Stimulated activated CD8-positive, alpha-beta memory T cell treated with anti-CD3 and anti-CD28 coated beads, Interleukin-12 subunit alpha, Interleukin-12 subunit beta, amount 100 ng/mL, for 24 hours (primary cell): Measurements from ENCODE around the gene KCNN3.
"Not testable (repeated sequence)": the region's sequence is repeated elsewhere in the genome, so short reads cannot be mapped to it uniquely, and the experiment has no call there.

Experiments
- DNase-seq: peaks from one replicate; pipeline ENCODE4 v3.0.0-alpha.2; 2020; ENCODE audit errors: extremely low read depth

KCNN3 gene

GRCh38 chr1:154870115-154870571 lies at the start of gene KCNN3:
KCNN3 (minus strand) TSS chr1:154870281; CDS start chr1:154869964, 317 bp downstream.
- DNase-seq, result peak; percentile 34

GRCh38 chr1:154913273-154913672 lies 43.2 kb upstream of the KCNN3 start:
- no peak for DNase-seq

DNA sequence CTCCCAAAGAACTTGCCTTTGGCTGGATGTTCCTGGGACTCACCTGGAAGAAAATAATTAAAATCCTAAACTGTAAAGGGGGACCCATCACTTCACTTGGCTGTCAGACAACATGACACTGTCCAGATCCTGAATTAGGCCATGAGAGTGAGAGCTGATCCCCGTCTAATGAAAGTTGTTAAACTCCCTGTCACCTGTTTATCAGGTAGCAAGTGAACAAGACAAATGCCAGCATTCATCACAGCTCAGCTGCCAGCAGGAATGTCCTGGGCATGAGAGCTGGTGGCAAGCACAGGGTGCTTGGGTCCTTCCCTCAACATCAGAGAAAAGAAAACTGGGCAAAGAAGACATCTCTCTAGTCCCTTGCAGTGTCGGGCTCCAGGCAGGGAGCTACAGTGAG lies 42.7 kb upstream of the KCNN3 start:
- no peak for DNase-seq

GRCh38 chr1:154911691-154912550 lies 41.8 kb upstream of the KCNN3 start:
- no peak for DNase-seq

GRCh38 chr1:154910851-154911250 lies 40.8 kb upstream of the KCNN3 start:
- no peak for DNase-seq

DNA sequence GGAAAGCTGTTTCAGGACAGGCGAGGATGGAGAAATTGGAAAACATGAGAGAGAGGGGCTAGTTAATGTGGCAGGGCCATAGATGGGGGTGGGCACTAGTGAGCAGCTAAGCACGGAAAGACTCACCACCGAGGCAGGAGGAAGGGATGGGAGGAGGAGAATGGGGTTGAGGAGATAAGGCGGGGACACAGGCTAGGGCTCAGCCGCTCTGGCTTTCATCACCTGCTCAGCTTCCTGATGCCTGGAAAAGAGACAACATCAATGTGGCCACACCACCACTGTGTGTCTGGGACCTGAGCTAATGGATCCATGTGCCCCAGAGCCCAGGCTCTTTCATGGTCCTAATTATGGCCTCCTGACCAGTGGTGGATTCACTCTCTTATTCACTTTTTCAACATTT lies 38.9 kb upstream of the KCNN3 start:
- no peak for DNase-seq

GRCh38 chr1:154908129-154908528 lies 38.0 kb upstream of the KCNN3 start:
- DNase-seq, result not testable (repeated sequence)

GRCh38 chr1:154906621-154907081 lies 36.6 kb upstream of the KCNN3 start:
- no peak for DNase-seq

DNA sequence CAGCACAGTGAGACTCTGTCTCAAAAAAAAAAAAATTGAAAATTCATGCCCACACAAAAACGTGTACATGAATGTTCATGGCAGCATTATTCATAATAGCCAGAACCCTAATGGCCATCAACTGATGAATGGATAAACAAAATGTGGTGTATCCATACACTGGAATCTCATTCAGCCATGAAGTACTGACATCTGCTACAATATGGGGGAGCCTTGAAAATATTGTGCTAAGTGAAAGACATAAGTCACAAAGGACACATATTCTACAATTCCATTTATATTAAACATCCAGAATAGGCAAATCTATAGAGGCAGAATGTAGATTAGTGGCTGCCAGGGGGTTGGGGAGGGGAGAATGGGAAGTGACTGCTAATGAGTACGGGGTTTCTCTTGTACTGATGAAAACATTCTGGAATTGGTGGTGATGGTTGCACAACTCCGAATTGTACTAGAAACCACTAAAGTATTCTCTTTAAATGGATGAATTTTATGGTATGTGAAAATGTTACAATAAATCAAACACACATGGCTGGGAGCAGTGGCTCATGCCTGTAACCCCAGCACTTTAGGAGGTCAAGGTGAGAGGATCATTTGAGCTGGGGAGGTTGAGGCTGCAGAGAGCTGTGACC lies 33.0 kb upstream of the KCNN3 start:
- no peak for DNase-seq

GRCh38 chr1:154901591-154901990 lies 31.5 kb upstream of the KCNN3 start:
- DNase-seq, result no peak

GRCh38 chr1:154899041-154899440 lies 29.0 kb upstream of the KCNN3 start:
- DNase-seq, result no peak

DNA sequence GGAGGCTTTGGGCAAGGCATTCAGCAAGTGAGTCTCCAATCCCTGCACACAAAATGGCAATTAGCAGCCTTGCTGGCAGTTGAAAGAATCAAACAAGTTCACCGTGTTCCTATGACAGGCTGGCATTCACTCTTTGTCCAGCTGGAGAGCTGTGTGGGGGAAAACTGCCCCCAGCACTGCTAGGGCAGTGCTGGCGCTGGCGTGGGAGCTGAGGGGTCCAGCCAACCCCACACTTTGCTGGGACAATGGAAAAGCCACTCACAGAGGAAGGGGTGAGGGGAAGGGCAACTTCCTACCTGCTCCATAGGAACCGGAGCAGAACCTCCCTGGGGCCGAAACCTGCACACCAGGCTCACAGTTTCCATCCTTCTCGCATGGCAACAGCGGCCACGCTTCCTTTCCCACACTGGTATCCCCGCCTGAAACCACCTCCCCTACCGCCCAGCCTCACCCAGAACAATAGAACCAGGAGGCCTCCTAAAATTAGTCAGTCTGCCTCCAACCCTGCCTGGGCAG lies 26.7 kb upstream of the KCNN3 start:
- no peak for DNase-seq

- no peak for DNase-seq
These were observed 25.7 kb upstream of the KCNN3 start for GRCh38 chr1:154895798-154896197.

DNA sequence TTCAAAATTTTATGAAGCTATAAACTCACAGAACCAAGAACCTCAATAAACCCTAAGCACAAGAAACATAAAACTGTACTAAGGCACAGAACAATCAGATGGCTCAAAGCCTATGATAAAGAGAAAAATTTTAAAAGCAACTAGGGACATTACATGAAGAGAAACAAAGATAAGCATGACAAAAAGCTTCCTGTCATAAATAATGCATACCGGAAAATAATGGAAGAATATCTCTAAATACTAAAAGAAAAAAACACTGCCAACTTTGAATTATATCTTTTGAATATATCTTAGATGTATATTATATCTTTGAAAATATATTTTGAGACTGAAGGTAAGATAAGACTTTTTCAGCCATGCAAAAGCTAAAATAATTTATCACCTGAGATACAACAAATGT lies 21.4 kb upstream of the KCNN3 start:
- DNase-seq, result no peak

GRCh38 chr1:154888757-154889156 lies 18.7 kb upstream of the KCNN3 start:
- no peak for DNase-seq

DNA sequence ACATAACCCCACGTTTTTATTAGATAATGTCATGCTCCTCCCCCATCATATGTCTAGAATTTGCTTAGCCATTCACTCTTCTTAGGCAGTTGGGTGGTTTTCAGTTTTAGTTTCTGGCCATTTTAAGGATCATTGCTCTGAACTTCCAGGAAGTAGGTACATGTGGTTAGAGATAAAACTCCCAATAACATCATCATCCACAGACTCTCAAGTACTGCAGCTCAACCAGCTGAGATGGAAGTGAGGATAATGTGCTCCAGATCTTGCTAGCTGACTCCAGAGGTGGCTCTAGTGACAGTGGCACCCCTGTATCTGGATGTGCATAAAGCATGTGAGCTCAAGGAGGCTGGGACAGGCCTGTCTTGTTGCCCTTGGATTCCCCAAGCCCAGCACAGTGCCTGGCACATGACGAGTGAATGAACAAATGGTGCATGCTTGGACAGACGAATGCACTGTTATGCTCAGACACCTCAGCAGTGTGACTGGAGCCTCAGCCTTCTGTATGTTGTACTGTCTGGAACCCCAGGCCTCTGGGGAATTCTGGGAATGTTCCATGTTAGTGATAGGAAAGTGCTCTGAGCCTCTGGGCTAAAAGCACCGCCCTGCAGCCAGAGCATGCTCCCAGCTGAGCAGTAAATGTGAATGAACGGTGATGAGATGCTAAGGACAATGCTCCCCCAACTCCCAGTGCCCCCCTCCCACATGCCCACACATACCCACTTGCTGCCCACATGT lies 16.4 kb upstream of the KCNN3 start:
- no peak for DNase-seq

DNA sequence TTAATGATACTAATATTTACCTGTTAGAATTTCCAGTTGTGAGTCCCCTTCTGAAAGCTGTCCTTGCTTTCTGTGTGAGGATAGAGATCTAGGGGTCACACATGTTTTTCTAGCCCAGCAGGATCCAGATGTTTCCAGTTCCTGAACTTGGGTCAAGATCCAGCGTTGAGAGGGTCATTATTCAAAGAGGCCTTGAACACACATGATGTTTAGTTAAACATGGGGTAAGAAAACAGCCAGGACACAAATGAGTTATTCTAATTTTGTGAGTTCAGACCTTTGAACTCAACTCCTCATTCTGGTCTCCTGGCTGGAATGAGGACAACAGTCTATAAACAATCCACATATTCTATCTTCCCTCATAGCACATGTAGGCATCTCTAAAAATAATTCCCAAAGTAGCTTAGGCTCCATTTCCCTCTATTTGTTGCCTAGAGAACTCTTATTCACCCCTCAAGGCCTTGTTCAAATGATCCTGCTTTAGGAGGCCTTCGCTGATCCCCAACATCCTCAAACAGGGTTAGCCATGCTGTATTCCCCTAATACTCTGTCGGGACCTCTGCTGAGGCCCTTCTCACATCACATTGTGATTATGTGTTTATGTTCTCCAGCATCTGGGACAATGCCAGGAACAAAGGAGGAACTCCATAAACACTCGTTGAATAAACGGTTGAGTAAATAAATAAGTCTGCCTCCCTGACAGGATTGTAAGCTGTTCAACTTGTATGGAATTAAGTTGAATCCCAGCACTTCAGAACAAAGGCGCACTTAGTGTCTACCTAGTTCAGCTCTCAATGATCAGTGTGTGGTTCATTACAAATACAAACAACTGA lies 15.0 kb upstream of the KCNN3 start:
- no peak for DNase-seq

DNA sequence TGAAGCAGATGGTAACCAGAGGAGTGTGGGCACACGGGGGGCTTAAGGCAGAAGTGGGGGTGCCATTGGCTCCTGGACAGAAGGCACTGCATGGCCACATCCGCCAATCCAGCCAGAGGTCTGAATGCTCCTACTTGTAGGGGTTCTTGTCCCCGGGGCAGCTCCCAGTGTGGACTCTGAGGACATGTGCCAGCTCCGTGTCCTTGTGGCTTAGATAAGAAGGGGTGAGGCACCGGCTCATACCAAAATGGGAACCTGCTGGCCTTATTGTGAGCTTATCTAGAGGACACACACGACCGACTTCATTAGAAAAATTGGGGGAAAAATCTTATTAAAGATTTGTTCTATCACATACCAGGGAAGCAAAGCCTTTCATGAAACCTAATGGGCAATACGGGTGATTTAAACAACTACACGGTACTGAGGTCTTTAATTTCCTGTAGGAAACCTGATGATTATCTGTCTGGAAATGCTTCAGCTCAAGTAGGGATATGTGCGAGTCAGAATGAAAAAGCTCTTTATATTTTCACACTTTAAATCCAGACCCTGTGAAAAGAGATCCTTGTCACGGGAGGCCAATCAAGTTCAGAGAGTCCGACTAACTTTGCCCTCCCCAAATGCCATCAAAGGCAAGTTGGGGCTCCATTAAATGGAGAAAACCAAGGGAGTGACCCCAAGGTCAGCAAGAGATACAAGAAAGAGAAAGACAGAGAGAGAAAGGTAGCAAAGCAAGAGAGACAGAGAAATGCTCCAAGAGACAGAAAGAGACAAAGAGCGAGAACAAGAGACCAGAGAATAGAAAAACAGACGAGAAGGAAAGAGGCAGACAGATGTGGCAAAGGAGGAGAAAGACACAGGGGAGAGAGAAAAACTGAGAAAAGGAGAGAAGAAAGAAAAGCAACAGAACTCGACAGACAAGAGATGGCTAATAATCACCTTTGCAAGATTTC lies 14.1 kb upstream of the KCNN3 start:
- no peak for DNase-seq

DNA sequence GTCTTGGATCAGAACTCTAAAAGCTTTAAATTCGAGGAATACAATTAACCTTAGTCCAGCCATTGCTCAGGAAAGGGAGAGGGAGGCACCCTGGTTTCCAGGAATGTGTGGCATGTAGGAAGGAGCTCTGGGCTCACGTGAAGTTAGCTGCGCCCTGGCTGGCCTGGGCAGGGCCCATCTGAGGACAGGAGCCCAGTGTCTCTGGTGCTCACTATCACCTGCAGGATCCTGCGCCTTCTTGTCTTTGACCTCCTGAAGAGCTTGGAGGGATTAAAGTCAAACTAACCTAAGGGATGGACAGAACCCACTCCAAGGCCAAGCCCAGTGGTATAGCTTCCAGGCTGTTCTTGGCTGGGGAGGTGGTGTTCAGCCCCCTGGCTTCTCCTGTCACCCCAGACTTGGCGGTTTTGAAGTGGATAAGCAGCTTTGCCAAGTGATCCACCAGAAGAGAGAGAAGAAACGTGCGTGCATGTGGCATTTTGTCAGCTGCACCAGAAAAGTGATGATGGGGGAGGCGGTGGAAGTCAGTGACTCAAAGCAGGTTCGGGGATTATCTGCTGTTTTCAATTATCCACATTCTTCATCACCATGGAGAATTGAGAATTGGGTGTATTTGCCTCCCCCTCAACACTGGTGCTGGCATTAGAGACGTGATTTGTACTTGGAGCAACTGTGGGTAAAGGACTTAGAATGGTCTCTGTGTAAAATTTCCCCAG lies 11.9 kb upstream of the KCNN3 start:
- no peak for DNase-seq
